Stimulated activated CD8-positive, alpha-beta memory T cell treated with anti-CD3 and anti-CD28 coated beads, Interleukin-2, amount 100 ng/mL, for 48 hours (primary cell): ENCODE measurements around the gene BDKRB1.

Source experiments
- DNase-seq, 2 donors: peaks; one replicate each; pipeline ENCODE4 v3.0.0-alpha.2; 2020; ENCODE audit warnings: low read depth in 2 of 2

Gene BDKRB1

GRCh38 chr14:96261772-96262655 is 6.0 kb downstream of the BDKRB1 start:
- DNase-seq, result no peak

- no peak for DNase-seq
Measured at GRCh38 chr14:96263347-96264199, 7.6 kb downstream of the BDKRB1 start.

GRCh38 chr14:96264200-96264553 is 8.2 kb downstream of the BDKRB1 start:
- DNase-seq, result no peak

- no peak for DNase-seq
Measured at GRCh38 chr14:96264853-96265252, 8.8 kb downstream of the BDKRB1 start.

GRCh38 chr14:96265383-96266095 is 9.5 kb downstream of the BDKRB1 start:
- DNase-seq, result no peak

- no peak for DNase-seq
Measured at GRCh38 chr14:96267336-96267735, 11.3 kb downstream of the BDKRB1 start.

GRCh38 chr14:96267916-96268315 is 11.9 kb downstream of the BDKRB1 start:
- DNase-seq, result no peak

- no peak for DNase-seq
Measured at GRCh38 chr14:96268431-96269358, 12.7 kb downstream of the BDKRB1 start.

GRCh38 chr14:96269359-96269710 is 13.3 kb downstream of the BDKRB1 start:
- no peak for DNase-seq

GRCh38 chr14:96270565-96271420 is 14.8 kb downstream of the BDKRB1 start:
- no peak for DNase-seq

- DNase-seq, result no peak
Measured at GRCh38 chr14:96271421-96271762, 15.4 kb downstream of the BDKRB1 start.

- no peak for DNase-seq
Measured at GRCh38 chr14:96272777-96273473, 16.9 kb downstream of the BDKRB1 start.

GRCh38 chr14:96273629-96274028 is 17.6 kb downstream of the BDKRB1 start:
- no peak for DNase-seq

GRCh38 chr14:96274122-96274521 is 18.1 kb downstream of the BDKRB1 start:
- no peak for DNase-seq

GRCh38 chr14:96274543-96274942 is 18.5 kb downstream of the BDKRB1 start:
- no peak for DNase-seq

GRCh38 chr14:96275177-96276112 is 19.4 kb downstream of the BDKRB1 start:
- DNase-seq, result peak; percentile 62 to 65

- DNase-seq, result no peak
Measured at GRCh38 chr14:96277890-96278289, 21.9 kb downstream of the BDKRB1 start.

- no peak for DNase-seq
Measured at GRCh38 chr14:96279564-96279963, 23.6 kb downstream of the BDKRB1 start.

- DNase-seq, result no peak
Measured at GRCh38 chr14:96280104-96280503, 24.1 kb downstream of the BDKRB1 start.
